H4 (cell line): Measurements from ENCODE around the gene TRIM9. TPM values are rescaled to one million over a fixed set of nuclear protein-coding genes. Genes with fewer than 3 reads are reported as not detected.

Experiments
- DNase-seq: peaks from one replicate; pipeline ENCODE4 v3.0.0-alpha.2; 2015; ENCODE audit warnings: low spot score
- total RNA-seq: library from RNA; depleted of rRNA; stranded (reverse); fragments of >200 nt; shearing (Covaris generic); gene quantifications from 2 replicates; pipeline ENCODE4 v1.2.3, GENCODE V29; 2014; rRNA removed

TRIM9 gene
- total RNA-seq: 0.06 and 0.48 TPM in 2 replicates

- peak; percentile 95 for DNase-seq
These were observed at the start of gene TRIM9 for GRCh38 chr14:51094901-51095853. Gene TRIM9, minus strand, starts transcription at chr14:51095105. Its CDS starts 166 bp downstream, at chr14:51094939.

- DNase-seq: no peak
These were observed 46.0 kb upstream of the TRIM9 start for GRCh38 chr14:51140856-51141255.

GRCh38 chr14:51140338-51140737, 45.4 kb upstream of the TRIM9 start:
- no peak for DNase-seq

- DNase-seq: peak; percentile 38
These were observed 44.3 kb upstream of the TRIM9 start for GRCh38 chr14:51139121-51139681.

- DNase-seq: no peak
These were observed 43.6 kb upstream of the TRIM9 start for GRCh38 chr14:51138404-51139103.

- DNase-seq: no peak
These were observed 36.6 kb upstream of the TRIM9 start for GRCh38 chr14:51131516-51131915.

GRCh38 chr14:51129130-51129529, 34.2 kb upstream of the TRIM9 start:
- no peak for DNase-seq

GRCh38 chr14:51124029-51124428, 29.1 kb upstream of the TRIM9 start:
- DNase-seq: no peak

- DNase-seq: no peak
These were observed 26.2 kb upstream of the TRIM9 start for GRCh38 chr14:51121096-51121495.

GRCh38 chr14:51119411-51120051, 24.6 kb upstream of the TRIM9 start:
- no peak for DNase-seq

- no peak for DNase-seq
These were observed 24.1 kb upstream of the TRIM9 start for GRCh38 chr14:51118993-51119392.

- no peak for DNase-seq
These were observed 22.7 kb upstream of the TRIM9 start for GRCh38 chr14:51117593-51117992.

GRCh38 chr14:51116682-51117081, 21.8 kb upstream of the TRIM9 start:
- DNase-seq: no peak

- DNase-seq: no peak
These were observed 14.7 kb upstream of the TRIM9 start for GRCh38 chr14:51109651-51110050.

- no peak for DNase-seq
These were observed 12.9 kb upstream of the TRIM9 start for GRCh38 chr14:51107801-51108200.

- DNase-seq: no peak
These were observed 9.6 kb upstream of the TRIM9 start for GRCh38 chr14:51104467-51104866.

GRCh38 chr14:51097287-51097686, 2.4 kb upstream of the TRIM9 start:
- DNase-seq: no peak

- no peak for DNase-seq
These were observed 2.0 kb upstream of the TRIM9 start for GRCh38 chr14:51096870-51097269.

- no peak for DNase-seq
These were observed 1.2 kb upstream of the TRIM9 start for GRCh38 chr14:51095854-51096823.

GRCh38 chr14:51094282-51094821, 553 bp downstream of the TRIM9 start:
- no peak for DNase-seq
